ENCODE results near the gene GRK2. TPM values are rescaled to one million over a fixed set of nuclear protein-coding genes. Genes with fewer than 3 reads are reported as not detected.

The GRK2 gene
- 10 to 100 TPM; 24.5 to 43.9 (median 28.5) TPM for total RNA-seq
- long read RNA-seq, partial matches to known transcripts: 2 of 2 reads
- long read RNA-seq, other reads (novel, unspliced or antisense): 0 of 2 reads

DNA sequence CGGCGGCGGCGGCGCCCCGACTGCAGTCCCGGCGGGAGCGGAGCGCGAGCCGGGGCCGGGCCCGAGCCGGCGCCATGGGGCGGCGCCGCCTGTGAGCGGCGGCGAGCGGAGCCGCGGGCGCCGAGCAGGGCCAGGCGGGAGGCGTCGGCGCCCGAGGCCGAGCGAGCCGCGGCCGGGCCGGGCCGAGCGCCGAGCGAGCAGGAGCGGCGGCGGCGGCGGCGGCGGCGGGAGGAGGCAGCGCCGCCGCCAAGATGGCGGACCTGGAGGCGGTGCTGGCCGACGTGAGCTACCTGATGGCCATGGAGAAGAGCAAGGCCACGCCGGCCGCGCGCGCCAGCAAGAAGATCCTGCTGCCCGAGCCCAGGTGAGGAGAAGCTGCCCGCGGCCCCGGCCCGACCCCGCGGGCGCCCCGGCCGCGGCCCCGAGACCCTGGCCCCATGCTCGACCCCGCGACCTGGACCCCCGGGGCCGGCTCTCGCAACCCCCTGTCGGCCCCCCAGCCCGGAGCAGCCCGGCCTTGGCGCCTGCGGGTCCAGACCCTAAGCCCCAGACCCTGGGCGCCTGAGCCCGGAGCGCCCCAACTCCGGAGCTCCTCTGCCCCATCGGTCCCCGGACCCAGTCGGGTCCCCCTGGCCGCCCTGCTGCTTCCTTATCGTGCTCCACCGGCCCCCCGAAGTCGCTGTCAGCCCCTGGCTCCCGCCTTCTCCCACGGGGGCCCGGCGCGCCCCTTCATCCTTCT lies at the start of gene GRK2:
Gene GRK2 (plus strand): TSS at position 25 of the 739 bp plus-strand sequence. CDS start 227 bp downstream, at position 252.
- no peaks in the 10 kb centered on the region for H3K36me3 ChIP-seq
- TF ChIP-seq POLR2A (IDR thresholded peaks at IDR 0.05): no peak
- TF ChIP-seq, protein P1, sequence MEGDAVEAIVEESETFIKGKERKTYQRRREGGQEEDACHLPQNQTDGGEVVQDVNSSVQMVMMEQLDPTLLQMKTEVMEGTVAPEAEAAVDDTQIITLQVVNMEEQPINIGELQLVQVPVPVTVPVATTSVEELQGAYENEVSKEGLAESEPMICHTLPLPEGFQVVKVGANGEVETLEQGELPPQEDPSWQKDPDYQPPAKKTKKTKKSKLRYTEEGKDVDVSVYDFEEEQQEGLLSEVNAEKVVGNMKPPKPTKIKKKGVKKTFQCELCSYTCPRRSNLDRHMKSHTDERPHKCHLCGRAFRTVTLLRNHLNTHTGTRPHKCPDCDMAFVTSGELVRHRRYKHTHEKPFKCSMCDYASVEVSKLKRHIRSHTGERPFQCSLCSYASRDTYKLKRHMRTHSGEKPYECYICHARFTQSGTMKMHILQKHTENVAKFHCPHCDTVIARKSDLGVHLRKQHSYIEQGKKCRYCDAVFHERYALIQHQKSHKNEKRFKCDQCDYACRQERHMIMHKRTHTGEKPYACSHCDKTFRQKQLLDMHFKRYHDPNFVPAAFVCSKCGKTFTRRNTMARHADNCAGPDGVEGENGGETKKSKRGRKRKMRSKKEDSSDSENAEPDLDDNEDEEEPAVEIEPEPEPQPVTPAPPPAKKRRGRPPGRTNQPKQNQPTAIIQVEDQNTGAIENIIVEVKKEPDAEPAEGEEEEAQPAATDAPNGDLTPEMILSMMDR (IDR thresholded peaks at IDR 0.05): no peak
- H3K27me3 ChIP-seq: no peaks in the 10 kb centered on the region
- peak within 1 kb of the TSS; percentile 82 to 88 (median 87) for H3K4me3 ChIP-seq
- H3K9me3 ChIP-seq: no peaks in the 10 kb centered on the region
- intact Hi-C loops (cut with DNase I): no loop called here
- ATAC-seq (peak in 2 of 4 donors; percentile 2 to 3), DNase-seq (peak; percentile 49 to 76 (median 60))
- H3K4me1 ChIP-seq: peaks cover 0 to 45% (median 14%) of the 10 kb centered on the region in 4 donors
- peak within 1 kb of the TSS; percentile 64 to 93 (median 90) for H3K27ac ChIP-seq
- WGBS (ENCODE audit: insufficient coverage, low coverage, low lambda C conversion rate, missing lambda C conversion rate): 0% methylated on average over 9 of the region's 103 CpGs

DNA sequence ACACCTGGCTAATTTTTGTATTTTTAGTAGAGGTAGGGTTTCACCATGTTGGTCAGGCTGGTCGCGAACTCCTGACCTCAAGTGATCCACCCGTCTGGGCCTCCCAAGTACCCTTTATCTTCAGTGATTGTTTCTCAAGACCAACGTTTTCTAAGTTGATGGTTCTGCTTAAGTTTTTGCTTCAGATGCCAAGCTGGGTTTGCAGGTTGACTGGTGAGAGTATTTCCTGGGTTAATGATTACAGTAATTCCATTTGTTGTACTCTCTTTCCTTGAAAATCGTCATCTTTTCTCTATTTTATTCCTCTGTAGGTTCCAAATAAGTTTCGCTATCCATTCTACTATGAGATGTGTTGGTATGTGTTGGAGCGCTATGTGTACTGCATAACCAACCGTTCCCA lies 38.5 kb upstream of the GRK2 start:
- no peaks in the 10 kb centered on the region for H3K9me3 ChIP-seq
- no peaks in the 10 kb centered on the region for H3K27me3 ChIP-seq
- intact Hi-C loops (cut with DNase I): no loop called here
- no peak for DNase-seq
- 78% methylated on average over 8 of the region's 8 CpGs for WGBS (ENCODE audit: insufficient coverage, low coverage, low lambda C conversion rate, missing lambda C conversion rate)
- no peaks in the 10 kb centered on the region for H3K4me1 ChIP-seq
- peaks cover 0 to 72% (median 24%) of the 10 kb centered on the region in 4 donors for H3K36me3 ChIP-seq
- no peak overlapping the region for H3K27ac ChIP-seq
- TF ChIP-seq, protein P1 (IDR thresholded peaks at IDR 0.05): no peak
- no peak for TF ChIP-seq POLR2A (IDR thresholded peaks at IDR 0.05)
- H3K4me3 ChIP-seq: no peak overlapping the region
- no peak for ATAC-seq

DNA sequence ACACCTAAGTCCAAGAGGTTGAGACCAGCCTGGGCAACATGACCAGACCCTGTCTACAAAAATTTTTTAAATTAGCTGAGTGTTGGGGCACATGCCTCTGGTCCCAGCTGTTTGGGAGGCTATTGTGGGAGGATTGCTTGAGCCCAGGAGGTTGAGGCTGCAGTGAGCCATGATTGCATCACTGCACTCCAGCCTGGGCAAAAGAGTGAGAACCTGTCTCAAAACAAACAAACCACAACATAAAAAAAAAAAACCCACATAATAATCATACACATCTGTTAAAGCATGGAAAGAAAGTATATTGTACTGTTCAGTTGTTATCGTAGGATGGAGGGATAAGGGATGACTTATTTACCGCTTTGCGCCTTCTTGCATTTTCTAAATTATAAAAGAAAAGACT lies 35.9 kb upstream of the GRK2 start:
- DNase-seq (no peak), ATAC-seq (peak in 1 of 4 donors; percentile 10)
- Histone ChIP-seq H3K9me3 (no peaks in the 10 kb centered on the region), H3K27ac (no peak overlapping the region), H3K4me3 (no peak overlapping the region), H3K4me1 (no peaks in the 10 kb centered on the region), H3K36me3 (peaks cover 0 to 60% (median 22%) of the 10 kb centered on the region in 4 donors), H3K27me3 (no peaks in the 10 kb centered on the region)
- intact Hi-C loops (cut with DNase I): no loop called here
- 93% methylated on average over 3 of the region's 3 CpGs for WGBS (ENCODE audit: insufficient coverage, low coverage, low lambda C conversion rate, missing lambda C conversion rate)
- TF ChIP-seq, protein P1 (IDR thresholded peaks at IDR 0.05): no peak
- no peak for TF ChIP-seq POLR2A (IDR thresholded peaks at IDR 0.05)

DNA sequence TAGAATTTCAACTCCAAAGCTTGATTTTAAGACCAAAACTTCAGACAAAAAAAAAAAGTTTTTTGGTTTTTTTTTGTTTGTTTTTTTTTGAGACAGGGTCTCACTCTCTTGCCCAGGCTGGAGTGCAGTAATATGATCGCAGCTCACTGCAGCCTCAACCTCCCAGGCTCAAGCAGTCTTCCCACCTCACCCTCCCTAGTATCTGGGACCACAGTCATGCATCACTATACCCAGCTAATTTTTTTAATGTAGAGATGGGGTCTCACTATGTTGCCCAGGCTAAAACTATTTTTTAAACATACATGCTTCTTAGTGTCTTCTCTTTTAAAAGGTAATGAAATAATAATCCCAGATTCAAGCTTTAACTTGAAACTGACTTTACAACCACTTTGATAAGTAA lies 35.4 kb upstream of the GRK2 start:
- 100% methylated on average over 1 of the region's 1 CpG for WGBS (ENCODE audit: insufficient coverage, low coverage, low lambda C conversion rate, missing lambda C conversion rate)
- Histone ChIP-seq H3K9me3 (no peaks in the 10 kb centered on the region), H3K27me3 (no peaks in the 10 kb centered on the region), H3K27ac (no peak overlapping the region), H3K36me3 (peaks cover 0 to 58% (median 23%) of the 10 kb centered on the region in 4 donors), H3K4me1 (no peaks in the 10 kb centered on the region), H3K4me3 (no peak overlapping the region)
- intact Hi-C loops (cut with DNase I): no loop called here
- TF ChIP-seq POLR2A (IDR thresholded peaks at IDR 0.05): no peak
- TF ChIP-seq, protein P1 (IDR thresholded peaks at IDR 0.05): no peak
- DNase-seq (no peak), ATAC-seq (no peak)

Data from right lobe of liver (tissue), 6 donors.